HG02588 (cell line): ENCODE results near the gene SMIM22.

Experiments
- ATAC-seq: cut with Tn5 transposase; IDR thresholded peaks from one replicate; pipeline ENCODE4 v1.9.1; 2021; ENCODE audit warnings: mild to moderate bottlenecking, moderate library complexity; ENCODE audit not compliant: unreplicated experiment

The SMIM22 gene

GRCh38 chr16:4795828-4796572 lies 831 bp downstream of the SMIM22 start:
- ATAC-seq = no peak

- ATAC-seq = no peak
Observed at GRCh38 chr16:4796982-4797804, 2.0 kb downstream of the SMIM22 start.

DNA sequence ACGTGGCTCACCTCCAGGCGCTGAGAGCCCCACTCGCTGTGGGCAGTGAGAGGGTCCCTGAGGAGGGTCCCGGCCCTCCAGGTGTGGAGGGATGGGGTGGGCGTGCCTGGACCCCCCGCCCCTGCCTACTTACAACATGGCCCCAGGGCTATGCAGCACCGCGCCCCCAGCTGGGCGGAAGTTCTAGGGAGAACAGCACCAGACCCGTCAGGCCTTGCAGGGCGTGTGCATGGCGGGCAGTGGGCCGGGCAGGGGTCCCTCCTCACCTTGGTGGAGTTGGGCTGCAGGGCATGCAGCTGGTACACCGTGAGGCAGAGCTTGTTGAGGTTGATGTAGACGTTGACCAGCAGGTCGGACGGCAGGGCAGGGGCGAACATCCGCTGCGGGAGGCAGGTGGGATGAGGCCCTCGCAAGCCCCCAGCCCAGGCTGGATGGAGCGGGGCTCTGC lies 2.7 kb downstream of the SMIM22 start:
- ATAC-seq = no peak

GRCh38 chr16:4798456-4798855 lies 3.3 kb downstream of the SMIM22 start:
- ATAC-seq = no peak

DNA sequence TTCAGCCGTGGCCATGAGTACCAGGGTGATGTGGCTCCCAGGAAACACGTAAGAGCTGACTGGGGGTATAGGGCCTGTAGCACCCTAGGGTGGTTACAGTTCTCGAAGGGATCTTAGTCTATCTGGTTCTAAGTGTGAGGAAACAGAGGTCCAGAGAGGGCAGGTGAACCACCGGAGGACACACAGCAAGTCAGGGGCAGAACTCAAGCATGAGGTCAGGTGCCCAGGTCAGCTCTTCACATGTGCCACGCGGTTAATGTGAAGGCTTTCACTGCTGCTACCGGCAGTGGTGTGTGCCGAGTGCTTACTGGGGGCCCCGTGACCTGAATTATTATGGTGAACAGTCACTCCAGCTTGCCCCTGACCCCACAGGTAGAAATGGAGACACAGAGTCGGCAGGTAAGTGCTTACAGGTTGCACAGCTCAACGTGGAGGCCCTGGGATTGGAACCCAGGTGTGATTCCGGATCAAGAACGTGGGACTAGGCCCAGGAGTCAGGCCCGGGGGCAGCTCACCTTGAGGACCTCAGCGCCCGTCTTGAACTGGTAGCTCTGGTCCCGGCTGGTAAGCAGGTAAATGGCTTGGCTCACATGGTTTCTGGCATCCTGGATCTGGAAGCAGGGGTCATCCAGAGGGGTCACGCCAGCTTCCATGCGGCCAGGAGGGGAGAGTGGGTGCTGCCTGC lies 4.1 kb downstream of the SMIM22 start:
- no peak for ATAC-seq

- no peak for ATAC-seq
Observed at GRCh38 chr16:4800290-4801041, 5.3 kb downstream of the SMIM22 start.

GRCh38 chr16:4801051-4801961 lies 6.1 kb downstream of the SMIM22 start:
- ATAC-seq = no peak

DNA sequence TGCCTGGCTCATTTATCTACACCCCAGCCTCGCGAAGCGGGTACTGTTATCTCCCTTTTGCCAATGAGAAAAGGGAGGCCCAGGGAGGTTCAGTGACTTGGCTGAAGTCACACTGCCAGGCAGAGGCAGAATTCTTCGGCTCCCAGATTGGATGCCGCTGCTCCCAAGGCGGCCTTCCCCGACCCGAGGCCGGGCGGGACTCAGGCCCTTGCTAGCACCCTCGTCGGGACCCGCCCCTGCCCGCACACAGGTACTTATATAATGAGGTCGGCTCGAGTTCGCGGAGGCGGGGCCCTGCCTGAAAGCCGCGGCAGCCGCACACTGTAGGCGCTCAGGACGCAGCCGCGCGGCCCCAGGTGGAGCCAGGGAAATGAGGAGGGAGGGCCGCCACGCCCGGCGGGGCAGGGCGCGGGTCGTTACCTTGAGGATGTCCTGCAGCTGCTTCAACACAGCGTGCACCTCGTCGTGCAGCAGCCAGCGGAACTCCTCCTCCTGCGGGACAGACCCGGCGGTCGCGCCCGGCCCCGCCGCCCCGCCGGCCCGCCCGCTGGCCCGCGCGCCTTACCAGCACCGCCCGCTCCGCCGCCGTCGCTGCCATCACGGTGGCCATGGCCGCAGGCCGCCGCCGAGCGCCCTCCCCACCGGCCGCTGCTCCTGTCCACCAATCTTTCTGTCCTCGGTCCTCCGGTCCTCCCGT lies 6.9 kb downstream of the SMIM22 start, which contains the start of gene ROGDI:
Gene ROGDI, minus strand, starts transcription at position 672 of the 697 bp plus-strand sequence. Its CDS starts 62 bp downstream, at position 610.
- ATAC-seq = peak; percentile 58

DNA sequence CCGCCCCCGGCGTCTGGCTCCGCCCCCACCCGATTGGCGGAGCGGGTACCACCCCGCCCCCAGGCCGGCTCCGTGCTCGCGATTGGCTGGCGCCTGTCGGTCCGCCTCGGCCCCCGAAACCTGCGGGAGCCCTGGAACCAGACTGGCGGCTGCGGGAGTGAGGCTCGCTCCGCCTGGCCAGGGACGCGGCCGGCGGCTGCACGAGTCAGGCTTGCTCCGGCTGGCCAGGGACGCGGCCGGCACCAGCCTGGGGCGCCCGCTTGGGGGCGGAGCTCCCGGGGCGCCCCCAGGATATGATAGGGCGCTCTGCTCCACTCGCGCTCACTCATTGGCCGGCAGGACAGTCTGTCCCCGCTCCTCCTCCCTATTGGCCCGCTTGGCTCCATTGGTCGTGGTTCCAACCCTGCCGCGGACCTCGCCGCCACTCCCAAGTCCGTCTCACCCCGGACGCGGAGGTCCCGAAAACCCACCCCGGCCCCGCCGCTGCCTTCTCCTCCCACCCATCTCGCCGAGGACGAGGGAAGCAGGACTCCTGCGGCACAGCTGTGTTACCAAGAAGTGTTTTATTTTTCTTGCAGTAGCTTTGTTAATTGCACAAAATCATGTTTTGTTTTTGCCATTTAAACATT lies 7.6 kb downstream of the SMIM22 start:
- ATAC-seq = peak; percentile 84

GRCh38 chr16:4803401-4803844 lies 8.3 kb downstream of the SMIM22 start:
- no peak for ATAC-seq

GRCh38 chr16:4803898-4804762 lies 9.0 kb downstream of the SMIM22 start:
- no peak for ATAC-seq

GRCh38 chr16:4805231-4805630 lies 10.1 kb downstream of the SMIM22 start:
- no peak for ATAC-seq

DNA sequence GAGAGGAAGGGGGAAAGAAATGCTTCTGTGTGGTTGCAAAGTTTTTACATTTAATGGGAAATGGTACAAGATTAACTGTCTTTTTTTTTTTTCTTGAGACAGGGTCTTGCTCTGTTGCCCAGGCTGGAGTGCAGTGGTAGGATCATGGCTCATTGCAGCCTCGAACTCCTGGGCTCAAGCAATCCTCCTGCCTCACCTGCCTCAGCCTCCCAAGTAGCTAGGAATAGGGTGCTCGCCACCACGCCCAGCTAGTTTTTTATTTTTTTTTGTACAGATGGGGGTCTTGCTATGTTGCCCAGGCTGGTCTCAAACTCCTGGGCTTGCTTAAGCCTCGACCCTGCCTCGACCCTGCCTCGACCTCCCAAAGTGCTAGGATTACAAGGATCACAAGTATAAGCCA lies 11.1 kb downstream of the SMIM22 start:
- ATAC-seq = no peak

- ATAC-seq = no peak
Observed at GRCh38 chr16:4811242-4811641, 16.1 kb downstream of the SMIM22 start.

GRCh38 chr16:4811773-4812172 lies 16.6 kb downstream of the SMIM22 start:
- no peak for ATAC-seq

DNA sequence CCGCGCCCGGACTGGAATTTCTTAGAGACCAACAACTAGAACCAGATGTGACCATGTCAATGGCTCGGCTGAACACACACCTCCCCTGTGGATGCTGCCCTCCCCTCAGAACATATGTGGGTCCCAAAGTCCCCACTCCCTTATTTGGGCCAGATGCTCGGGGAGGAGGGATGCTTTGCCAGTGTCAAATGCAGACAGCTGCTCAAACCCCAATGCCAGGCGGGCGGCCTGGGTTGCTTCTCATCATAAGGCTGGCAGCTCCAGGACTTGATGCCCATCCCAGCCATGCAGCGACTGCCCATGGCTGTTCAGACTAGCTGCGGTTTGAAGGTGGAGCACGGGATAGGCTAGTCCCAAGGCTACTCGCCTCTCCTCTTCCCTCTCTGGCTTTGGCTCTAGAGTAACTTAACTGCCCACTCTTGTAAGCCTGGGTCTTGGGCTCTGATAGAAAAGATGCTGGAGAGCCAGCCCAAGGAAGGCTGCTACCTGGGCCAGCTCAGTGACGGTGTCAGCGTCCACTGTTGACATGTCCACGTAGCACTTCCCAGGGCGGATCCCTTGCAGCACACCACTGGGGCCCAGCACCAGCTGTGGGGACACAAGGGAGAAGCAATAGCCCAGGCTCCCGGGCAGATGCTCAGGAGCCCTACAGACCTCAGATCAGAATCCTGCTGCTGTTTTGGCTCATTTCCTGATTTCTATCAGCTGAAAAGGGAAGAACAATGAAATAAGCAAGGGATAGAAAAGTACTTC lies 18.3 kb downstream of the SMIM22 start:
- ATAC-seq = no peak

GRCh38 chr16:4814046-4814445 lies 18.9 kb downstream of the SMIM22 start:
- no peak for ATAC-seq
